Measurements from ENCODE around the gene PGAM5. TPM values are rescaled to one million over a fixed set of nuclear protein-coding genes. Genes with fewer than 3 reads are reported as not detected.
A peak's percentile ranks its signal among the peaks of the same experiment; 100 is the strongest.

The PGAM5 gene
- total RNA-seq, 1 donor from 2014 or later: 39.6 TPM

DNA sequence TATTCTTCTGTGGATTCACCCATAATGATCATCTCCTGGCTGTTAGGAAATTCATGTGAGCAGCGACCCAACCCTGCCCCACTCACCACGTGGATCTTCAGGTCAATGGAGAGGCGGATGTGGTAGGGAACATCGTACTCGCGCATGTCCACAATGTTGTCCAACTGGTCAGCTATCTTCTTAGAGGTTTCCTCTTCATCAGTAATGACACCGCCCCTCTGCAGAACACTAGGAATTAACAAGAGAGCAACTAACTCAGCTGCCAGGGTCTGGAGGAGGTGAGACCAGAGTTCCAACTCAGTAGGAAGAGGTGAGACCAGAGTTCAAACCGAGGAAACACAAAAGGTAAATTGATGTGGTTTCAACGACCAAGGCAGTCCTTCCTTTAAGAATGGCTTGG is 33.1 kb upstream of the PGAM5 start:
- Mint-ChIP-seq H3K27ac (no peak overlapping the region), H3K4me3 (ENCODE audit: low read depth) (no peak overlapping the region), H3K27me3 (no peaks in the 10 kb centered on the region), H3K4me1 (ENCODE audit: low read depth) (no peaks in the 10 kb centered on the region), H3K36me3 (ENCODE audit: insufficient read depth) (peaks cover 18% of the 10 kb centered on the region), H3K9me3 (ENCODE audit: low read depth) (no peaks in the 10 kb centered on the region)
- TF ChIP-seq, protein P1, sequence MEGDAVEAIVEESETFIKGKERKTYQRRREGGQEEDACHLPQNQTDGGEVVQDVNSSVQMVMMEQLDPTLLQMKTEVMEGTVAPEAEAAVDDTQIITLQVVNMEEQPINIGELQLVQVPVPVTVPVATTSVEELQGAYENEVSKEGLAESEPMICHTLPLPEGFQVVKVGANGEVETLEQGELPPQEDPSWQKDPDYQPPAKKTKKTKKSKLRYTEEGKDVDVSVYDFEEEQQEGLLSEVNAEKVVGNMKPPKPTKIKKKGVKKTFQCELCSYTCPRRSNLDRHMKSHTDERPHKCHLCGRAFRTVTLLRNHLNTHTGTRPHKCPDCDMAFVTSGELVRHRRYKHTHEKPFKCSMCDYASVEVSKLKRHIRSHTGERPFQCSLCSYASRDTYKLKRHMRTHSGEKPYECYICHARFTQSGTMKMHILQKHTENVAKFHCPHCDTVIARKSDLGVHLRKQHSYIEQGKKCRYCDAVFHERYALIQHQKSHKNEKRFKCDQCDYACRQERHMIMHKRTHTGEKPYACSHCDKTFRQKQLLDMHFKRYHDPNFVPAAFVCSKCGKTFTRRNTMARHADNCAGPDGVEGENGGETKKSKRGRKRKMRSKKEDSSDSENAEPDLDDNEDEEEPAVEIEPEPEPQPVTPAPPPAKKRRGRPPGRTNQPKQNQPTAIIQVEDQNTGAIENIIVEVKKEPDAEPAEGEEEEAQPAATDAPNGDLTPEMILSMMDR (IDR thresholded peaks at IDR 0.05; ENCODE audit: unreplicated experiment): no peak
- no peak for DNase-seq (ENCODE audit: low spot score, unreplicated experiment)

DNA sequence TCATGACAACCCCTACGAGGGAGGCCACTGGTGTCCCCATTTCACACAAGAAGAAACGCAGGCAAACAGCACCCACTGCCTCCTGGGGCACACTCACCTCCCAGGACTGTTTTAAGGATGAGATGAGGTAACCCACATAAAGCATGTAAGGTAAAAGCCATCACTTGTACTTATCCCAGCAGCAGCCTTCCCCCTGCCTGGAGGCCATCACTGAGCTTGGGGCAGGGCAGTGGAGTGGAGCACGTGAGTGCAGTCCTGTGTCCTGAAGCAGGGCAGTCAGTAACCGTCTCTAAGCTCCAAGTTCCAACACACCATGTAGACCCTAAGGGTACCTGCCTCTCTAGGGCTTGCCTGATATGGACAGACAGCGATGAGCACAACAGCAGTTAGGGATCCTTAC is 25.2 kb upstream of the PGAM5 start:
- DNase-seq (ENCODE audit: low spot score, unreplicated experiment): no peak
- Mint-ChIP-seq H3K27me3 (peaks cover 10% of the 10 kb centered on the region), H3K4me1 (ENCODE audit: low read depth) (peaks cover 11% of the 10 kb centered on the region), H3K27ac (peak overlapping the region; percentile 45), H3K4me3 (ENCODE audit: low read depth) (peak overlapping the region; percentile 68), H3K9me3 (ENCODE audit: low read depth) (no peaks in the 10 kb centered on the region), H3K36me3 (ENCODE audit: insufficient read depth) (peaks cover 3% of the 10 kb centered on the region)
- TF ChIP-seq, protein P1 (IDR thresholded peaks at IDR 0.05; ENCODE audit: unreplicated experiment): no peak

DNA sequence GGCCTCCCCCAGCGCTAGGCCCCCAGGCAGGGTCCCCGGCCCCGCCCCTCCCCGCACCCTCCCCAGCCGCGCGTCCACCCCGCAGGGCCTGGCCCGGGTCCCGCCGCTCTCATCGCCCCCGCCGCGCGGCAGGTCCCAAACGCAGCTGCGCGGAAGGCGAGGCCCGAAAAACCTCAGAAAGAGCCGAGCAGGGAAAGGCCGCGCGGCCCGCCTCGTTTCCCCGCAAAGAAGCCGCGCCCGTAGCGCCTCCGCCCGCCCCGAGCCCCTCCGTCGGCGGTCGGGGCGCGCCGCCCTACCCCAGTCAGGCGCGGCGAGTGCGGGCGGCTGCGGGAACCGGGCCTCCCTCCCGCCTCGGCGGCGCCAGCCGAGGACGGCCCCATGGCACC is 23.8 kb upstream of the PGAM5 start:
- no peak for DNase-seq (ENCODE audit: low spot score, unreplicated experiment)
- peaks cover 10% of the 10 kb centered on the region for H3K27me3 Mint-ChIP-seq
- no peaks in the 10 kb centered on the region for H3K9me3 Mint-ChIP-seq (ENCODE audit: low read depth)
- H3K4me1 Mint-ChIP-seq (ENCODE audit: low read depth): peaks cover 11% of the 10 kb centered on the region
- peak overlapping the region; percentile 73 for H3K4me3 Mint-ChIP-seq (ENCODE audit: low read depth)
- H3K36me3 Mint-ChIP-seq (ENCODE audit: insufficient read depth): no peaks in the 10 kb centered on the region
- H3K27ac Mint-ChIP-seq: peak overlapping the region; percentile 81
- TF ChIP-seq, protein P1 (IDR thresholded peaks at IDR 0.05; ENCODE audit: unreplicated experiment): no peak

DNA sequence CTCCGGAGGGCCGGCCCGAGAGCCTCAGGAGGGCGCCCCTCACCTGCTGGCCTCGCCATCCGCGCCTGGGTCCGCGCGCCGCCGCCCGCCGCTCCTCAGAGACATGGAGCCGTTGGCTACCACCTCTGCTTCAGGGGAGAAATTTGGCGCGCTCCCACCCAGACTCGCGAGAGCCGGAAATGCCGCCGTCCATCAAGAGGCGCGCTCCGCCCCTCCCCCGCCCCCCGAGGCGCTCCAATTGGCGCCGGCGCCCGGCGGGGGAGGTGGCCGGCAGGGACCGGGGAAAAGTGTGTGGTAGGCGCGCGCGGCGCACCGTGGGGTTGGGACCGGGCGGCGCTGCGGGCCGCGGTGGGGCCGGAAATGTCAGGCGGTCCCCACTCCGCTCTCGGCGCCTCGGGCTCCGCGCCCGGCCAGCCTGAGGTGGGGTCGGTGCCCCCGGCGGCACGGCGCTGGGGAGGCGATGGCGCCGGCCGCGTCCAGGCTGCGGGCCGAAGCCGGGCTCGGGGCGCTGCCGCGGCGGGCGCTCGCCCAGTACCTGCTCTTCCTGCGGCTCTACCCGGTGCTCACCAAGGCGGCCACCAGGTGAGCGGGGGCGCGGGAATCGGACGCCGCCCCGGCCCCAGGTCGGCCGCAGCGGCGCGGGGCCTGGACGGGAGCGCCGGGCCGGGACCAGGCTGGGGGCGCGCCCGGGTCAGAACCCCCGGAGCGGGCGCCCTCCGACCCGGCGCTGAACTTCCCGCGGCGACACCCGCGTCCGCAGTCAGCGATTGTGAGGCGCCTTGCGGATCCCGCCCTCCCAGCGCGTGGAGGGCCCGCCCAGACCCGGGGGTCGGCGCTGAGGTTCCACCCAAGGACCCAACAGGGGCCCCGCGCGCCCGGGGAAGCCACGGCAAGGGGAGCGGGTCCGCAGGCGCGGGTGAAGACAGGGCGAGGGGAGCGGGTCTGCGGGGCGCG is 23.2 kb upstream of the PGAM5 start, which contains the start of the genes POLE and PXMP2:
TSS of gene POLE (minus strand) at position 132 of the 954 bp plus-strand sequence. CDS start at position 105, 27 bp downstream.
TSS of gene PXMP2 (plus strand) at position 377 of the 954 bp plus-strand sequence. CDS start at position 461, 84 bp downstream.
- H3K36me3 Mint-ChIP-seq (ENCODE audit: insufficient read depth): no peaks in the 10 kb centered on the region
- H3K4me3 Mint-ChIP-seq (ENCODE audit: low read depth): peak within 1 kb of the TSS; percentile 73
- no peaks in the 10 kb centered on the region for H3K9me3 Mint-ChIP-seq (ENCODE audit: low read depth)
- peaks cover 11% of the 10 kb centered on the region for H3K4me1 Mint-ChIP-seq (ENCODE audit: low read depth)
- H3K27me3 Mint-ChIP-seq: peaks cover 10% of the 10 kb centered on the region
- DNase-seq (ENCODE audit: low spot score, unreplicated experiment): peak; percentile 93
- TF ChIP-seq, protein P1 (IDR thresholded peaks at IDR 0.05; ENCODE audit: unreplicated experiment): peak; percentile 17
- H3K27ac Mint-ChIP-seq: peak within 1 kb of the TSS; percentile 81

DNA sequence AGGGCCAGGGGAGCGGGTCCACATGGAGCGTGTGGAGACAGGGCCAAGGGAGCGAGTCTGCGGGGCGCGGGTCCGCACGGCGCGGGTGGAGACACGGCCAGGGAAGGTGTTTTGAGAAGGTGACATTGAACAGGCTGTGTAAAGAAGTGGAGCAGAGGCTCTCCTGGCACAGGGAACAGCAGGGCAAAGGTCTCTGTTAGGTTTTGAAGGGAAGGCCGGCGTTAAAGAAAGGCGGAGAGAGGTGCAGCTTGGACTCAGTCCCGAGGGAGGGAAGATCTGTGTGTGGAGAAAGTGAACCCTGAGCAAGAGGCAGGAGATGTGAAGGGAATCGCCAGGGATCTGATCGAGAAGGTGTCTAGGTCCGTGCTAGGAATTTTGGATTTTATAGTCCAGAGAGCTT is 21.4 kb upstream of the PGAM5 start:
- no peak for DNase-seq (ENCODE audit: low spot score, unreplicated experiment)

More for the DNA sequence above, 21.4 kb upstream of the PGAM5 start:
- Mint-ChIP-seq H3K27ac (peak overlapping the region; percentile 4), H3K9me3 (ENCODE audit: low read depth) (no peaks in the 10 kb centered on the region), H3K4me1 (ENCODE audit: low read depth) (peaks cover 11% of the 10 kb centered on the region), H3K27me3 (peaks cover 10% of the 10 kb centered on the region), H3K4me3 (ENCODE audit: low read depth) (peak overlapping the region; percentile 70), H3K36me3 (ENCODE audit: insufficient read depth) (no peaks in the 10 kb centered on the region)
- TF ChIP-seq, protein P1 (IDR thresholded peaks at IDR 0.05; ENCODE audit: unreplicated experiment): no peak

Data from progenitor cell of endocrine pancreas (in vitro differentiated cells).